ENCODE data around the gene SYNJ2.

Gene SYNJ2

GRCh38 chr6:157941101-157941863 lies 40.4 kb upstream of the SYNJ2 start:
- no peak for DNase-seq (ENCODE audit: low read depth)
- no peak overlapping the region for H3K4me3 ChIP-seq (ENCODE audit: low read depth, low read length)
- no peak for TF ChIP-seq POLR2A (IDR thresholded peaks at IDR 0.05; ENCODE audit: extremely low read depth, insufficient read length)
- no peak for TF ChIP-seq MAX (IDR thresholded peaks at IDR 0.05; ENCODE audit: low read depth, low read length)
- TF ChIP-seq, protein P1, sequence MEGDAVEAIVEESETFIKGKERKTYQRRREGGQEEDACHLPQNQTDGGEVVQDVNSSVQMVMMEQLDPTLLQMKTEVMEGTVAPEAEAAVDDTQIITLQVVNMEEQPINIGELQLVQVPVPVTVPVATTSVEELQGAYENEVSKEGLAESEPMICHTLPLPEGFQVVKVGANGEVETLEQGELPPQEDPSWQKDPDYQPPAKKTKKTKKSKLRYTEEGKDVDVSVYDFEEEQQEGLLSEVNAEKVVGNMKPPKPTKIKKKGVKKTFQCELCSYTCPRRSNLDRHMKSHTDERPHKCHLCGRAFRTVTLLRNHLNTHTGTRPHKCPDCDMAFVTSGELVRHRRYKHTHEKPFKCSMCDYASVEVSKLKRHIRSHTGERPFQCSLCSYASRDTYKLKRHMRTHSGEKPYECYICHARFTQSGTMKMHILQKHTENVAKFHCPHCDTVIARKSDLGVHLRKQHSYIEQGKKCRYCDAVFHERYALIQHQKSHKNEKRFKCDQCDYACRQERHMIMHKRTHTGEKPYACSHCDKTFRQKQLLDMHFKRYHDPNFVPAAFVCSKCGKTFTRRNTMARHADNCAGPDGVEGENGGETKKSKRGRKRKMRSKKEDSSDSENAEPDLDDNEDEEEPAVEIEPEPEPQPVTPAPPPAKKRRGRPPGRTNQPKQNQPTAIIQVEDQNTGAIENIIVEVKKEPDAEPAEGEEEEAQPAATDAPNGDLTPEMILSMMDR (IDR thresholded peaks at IDR 0.05; ENCODE audit: low read depth, low read length): no peak
- no peak for TF ChIP-seq MYC (IDR thresholded peaks at IDR 0.05; ENCODE audit: low read depth, low read length)

DNA sequence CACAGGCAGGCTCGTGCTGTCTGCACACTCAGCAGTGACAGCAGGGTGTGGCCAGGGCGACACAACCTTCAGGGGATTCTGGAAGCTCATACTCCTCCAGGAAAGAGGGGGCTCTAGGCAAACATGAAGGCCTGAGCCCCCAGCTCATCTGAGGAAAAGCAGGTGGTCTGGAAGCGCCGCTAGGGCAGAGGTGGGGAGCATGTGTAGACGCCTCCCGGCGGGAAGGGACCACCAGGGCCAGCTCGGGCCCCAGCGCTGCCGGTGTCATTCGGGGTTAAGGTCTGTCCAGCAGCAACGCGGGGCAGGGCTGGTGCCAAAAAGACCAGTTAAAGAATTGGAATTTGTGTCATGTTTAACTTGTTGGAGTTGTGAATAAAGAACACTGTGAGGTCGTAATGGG lies 39.3 kb upstream of the SYNJ2 start:
- no peak for TF ChIP-seq POLR2A (IDR thresholded peaks at IDR 0.05; ENCODE audit: extremely low read depth, insufficient read length)
- TF ChIP-seq MAX (IDR thresholded peaks at IDR 0.05; ENCODE audit: low read depth, low read length): no peak
- no peak for TF ChIP-seq MYC (IDR thresholded peaks at IDR 0.05; ENCODE audit: low read depth, low read length)
- TF ChIP-seq, protein P1 (IDR thresholded peaks at IDR 0.05; ENCODE audit: low read depth, low read length): no peak
- no peak for DNase-seq (ENCODE audit: low read depth)
- no peak overlapping the region for H3K4me3 ChIP-seq (ENCODE audit: low read depth, low read length)

DNA sequence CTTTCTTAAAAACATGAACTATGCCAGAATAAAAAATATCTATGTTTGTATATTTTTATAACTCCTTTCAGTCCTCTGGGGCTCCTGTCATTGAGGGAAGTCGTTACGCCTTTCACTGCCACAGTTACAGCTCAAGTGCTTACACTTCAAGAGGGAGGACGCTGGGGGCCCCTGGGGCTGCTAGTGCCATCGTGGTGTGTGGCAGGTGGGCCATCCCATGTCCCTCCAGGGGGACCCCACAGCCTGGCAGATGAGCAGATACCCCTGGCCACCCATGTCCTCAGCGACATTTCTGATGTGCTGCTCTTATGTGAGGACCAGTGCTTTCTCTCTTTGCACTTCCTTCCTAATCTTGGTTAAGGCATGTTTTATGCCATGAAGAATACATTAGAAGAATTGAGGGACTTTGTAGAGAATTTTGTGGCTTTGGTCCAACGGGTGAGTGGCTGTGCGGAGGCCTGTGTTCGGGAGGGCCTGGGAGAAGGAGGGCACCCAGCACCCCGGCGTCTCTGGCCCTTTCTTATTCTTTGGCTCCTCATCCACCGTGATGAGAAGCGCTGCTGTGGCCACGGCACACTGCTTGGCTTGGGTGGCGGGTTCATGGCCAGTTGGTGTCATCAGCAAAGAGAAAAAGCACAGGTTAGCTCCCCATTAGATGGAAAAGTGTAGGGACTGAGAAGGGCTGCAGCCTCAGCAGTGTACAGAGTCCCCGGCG lies 38.3 kb upstream of the SYNJ2 start:
- no peak overlapping the region for H3K4me3 ChIP-seq (ENCODE audit: low read depth, low read length)
- TF ChIP-seq, protein P1 (IDR thresholded peaks at IDR 0.05; ENCODE audit: low read depth, low read length): no peak
- TF ChIP-seq MYC (IDR thresholded peaks at IDR 0.05; ENCODE audit: low read depth, low read length): no peak
- TF ChIP-seq MAX (IDR thresholded peaks at IDR 0.05; ENCODE audit: low read depth, low read length): no peak
- TF ChIP-seq POLR2A (IDR thresholded peaks at IDR 0.05; ENCODE audit: extremely low read depth, insufficient read length): no peak
- DNase-seq (ENCODE audit: low read depth): no peak

DNA sequence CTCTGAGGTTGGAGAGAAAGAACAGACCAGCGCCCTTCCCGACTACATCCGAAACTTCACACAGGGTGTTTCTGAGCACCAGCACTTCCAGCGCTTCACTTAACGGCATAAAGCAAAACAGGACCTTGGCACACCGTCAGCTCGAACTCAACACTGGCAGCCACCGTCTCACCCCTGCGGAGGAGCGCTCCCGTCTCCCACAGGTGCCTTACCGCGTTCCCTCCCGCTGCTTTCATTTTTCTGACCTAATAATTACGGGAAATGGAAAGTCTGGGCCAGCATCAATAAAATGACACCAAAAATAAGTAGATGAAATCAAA lies 37.7 kb upstream of the SYNJ2 start:
- no peak overlapping the region for H3K4me3 ChIP-seq (ENCODE audit: low read depth, low read length)
- no peak for TF ChIP-seq MAX (IDR thresholded peaks at IDR 0.05; ENCODE audit: low read depth, low read length)
- no peak for TF ChIP-seq POLR2A (IDR thresholded peaks at IDR 0.05; ENCODE audit: extremely low read depth, insufficient read length)
- TF ChIP-seq, protein P1 (IDR thresholded peaks at IDR 0.05; ENCODE audit: low read depth, low read length): no peak
- TF ChIP-seq MYC (IDR thresholded peaks at IDR 0.05; ENCODE audit: low read depth, low read length): no peak

DNA sequence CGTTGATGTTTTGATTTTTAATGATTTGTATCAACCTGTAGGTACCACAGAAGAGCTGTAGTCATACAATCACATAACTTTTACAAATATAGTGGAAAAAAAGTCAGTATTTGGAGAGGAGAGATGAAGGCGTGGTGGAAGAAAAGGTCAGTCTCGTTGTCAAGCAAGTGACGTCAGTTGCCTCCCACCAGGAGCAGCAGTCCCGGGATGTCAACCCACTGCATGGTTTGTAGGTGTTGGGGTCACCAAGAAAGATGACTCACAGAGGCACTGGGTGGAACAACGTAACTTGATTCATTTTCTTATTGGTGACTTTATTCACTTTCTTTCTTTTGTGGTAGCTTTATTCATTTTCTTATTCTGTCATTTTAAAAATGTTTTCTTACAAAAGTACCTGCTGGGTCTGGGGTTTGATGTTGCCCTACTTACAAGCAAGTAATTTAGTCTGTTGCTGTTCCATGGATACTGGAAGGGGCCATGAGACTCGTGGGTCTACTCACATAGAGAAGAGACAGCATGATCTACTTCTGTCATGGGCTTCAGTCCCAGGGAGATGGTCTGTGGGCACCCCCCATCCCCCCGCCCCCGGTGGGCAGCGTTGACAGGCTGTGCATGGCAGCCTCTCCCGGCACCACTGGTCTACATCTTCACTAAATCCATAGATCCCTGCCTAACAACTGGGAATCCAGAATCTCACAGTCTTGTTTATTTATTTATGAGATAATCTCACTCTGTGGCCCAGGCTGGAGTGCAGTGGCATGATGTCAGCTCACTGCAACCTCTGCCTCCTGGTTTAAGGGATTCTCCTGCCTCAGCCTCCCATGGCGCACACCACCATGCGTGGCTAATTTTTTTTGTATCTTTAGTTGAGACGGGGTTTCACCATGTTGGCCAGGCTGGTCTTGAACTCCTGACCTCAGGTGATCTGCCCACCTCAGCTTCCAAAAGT lies 36.4 kb upstream of the SYNJ2 start:
- no peak for TF ChIP-seq MAX (IDR thresholded peaks at IDR 0.05; ENCODE audit: low read depth, low read length)
- TF ChIP-seq POLR2A (IDR thresholded peaks at IDR 0.05; ENCODE audit: extremely low read depth, insufficient read length): no peak
- no peak for TF ChIP-seq MYC (IDR thresholded peaks at IDR 0.05; ENCODE audit: low read depth, low read length)
- TF ChIP-seq, protein P1 (IDR thresholded peaks at IDR 0.05; ENCODE audit: low read depth, low read length): no peak
- DNase-seq (ENCODE audit: low read depth): no peak
- no peak overlapping the region for H3K4me3 ChIP-seq (ENCODE audit: low read depth, low read length)

More for the DNA sequence above, 37.7 kb upstream of the SYNJ2 start:
- no peak for DNase-seq (ENCODE audit: low read depth)

Measured in NB4 (cell line).